Ammon's horn (tissue), 1 donor: ENCODE results near the gene ISM1.

Experiments used
- DNase-seq: peaks from one replicate; pipeline ENCODE4 v3.0.0-alpha.2; 2016; ENCODE audit warnings: low spot score

ISM1 gene

GRCh38 chr20:13220904-13221297 is at the start of gene ISM1:
Gene ISM1, plus strand, starts transcription at chr20:13221274. Its CDS starts 503 bp downstream, at chr20:13221777.
- no peak for DNase-seq

- DNase-seq, result no peak
Observed at GRCh38 chr20:13173201-13173600, 47.9 kb upstream of the ISM1 start.

- DNase-seq, result no peak
Observed at GRCh38 chr20:13174402-13174801, 46.7 kb upstream of the ISM1 start.

- DNase-seq, result no peak
Observed at GRCh38 chr20:13180986-13181889, 39.8 kb upstream of the ISM1 start.

GRCh38 chr20:13183005-13183404 is 38.1 kb upstream of the ISM1 start:
- DNase-seq, result no peak

- no peak for DNase-seq
Observed at GRCh38 chr20:13186043-13186774, 34.9 kb upstream of the ISM1 start.

GRCh38 chr20:13187899-13188298 is 33.2 kb upstream of the ISM1 start:
- no peak for DNase-seq

GRCh38 chr20:13199279-13199678 is 21.8 kb upstream of the ISM1 start:
- no peak for DNase-seq

- no peak for DNase-seq
Observed at GRCh38 chr20:13200767-13201500, 20.1 kb upstream of the ISM1 start.

GRCh38 chr20:13202565-13202964 is 18.5 kb upstream of the ISM1 start:
- DNase-seq, result no peak

- DNase-seq, result no peak
Observed at GRCh38 chr20:13205425-13205824, 15.6 kb upstream of the ISM1 start.

GRCh38 chr20:13205848-13206434 is 15.1 kb upstream of the ISM1 start:
- no peak for DNase-seq

GRCh38 chr20:13207016-13207415 is 14.1 kb upstream of the ISM1 start:
- DNase-seq, result no peak

GRCh38 chr20:13211956-13212618 is 9.0 kb upstream of the ISM1 start:
- no peak for DNase-seq

GRCh38 chr20:13212750-13213149 is 8.3 kb upstream of the ISM1 start:
- DNase-seq, result no peak

GRCh38 chr20:13213335-13213734 is 7.7 kb upstream of the ISM1 start:
- DNase-seq, result no peak

GRCh38 chr20:13216533-13216932 is 4.5 kb upstream of the ISM1 start:
- no peak for DNase-seq

GRCh38 chr20:13219327-13220193 is 1.5 kb upstream of the ISM1 start:
- DNase-seq, result no peak

GRCh38 chr20:13220194-13220903 is 725 bp upstream of the ISM1 start:
- DNase-seq, result peak; percentile 5

GRCh38 chr20:13221313-13221672 is 219 bp downstream of the ISM1 start:
- no peak for DNase-seq
